Colonic mucosa (tissue), 4 donors: ENCODE measurements around the gene GRM2. TPM values are rescaled to one million over a fixed set of nuclear protein-coding genes. Genes with fewer than 3 reads are reported as not detected.

Experiments used
- DNase-seq: peaks from one replicate; pipeline ENCODE4 v3.0.0-alpha.2; 2020
- H3K27ac ChIP-seq: fragments of 200-600 bp; one replicate; pipeline ENCODE4 v1.8.0; 2021
- H3K27me3 ChIP-seq: fragments of 200-600 bp; one replicate; pipeline ENCODE4 v1.8.0; 2021
- H3K36me3 ChIP-seq: fragments of 200-600 bp; one replicate; pipeline ENCODE4 v1.8.0; 2021
- H3K4me1 ChIP-seq: fragments of 200-600 bp; one replicate; pipeline ENCODE4 v1.8.0; 2021; ENCODE audit warnings: mild to moderate bottlenecking
- H3K4me3 ChIP-seq: fragments of 200-600 bp; one replicate; pipeline ENCODE4 v1.8.0; 2021
- H3K9ac ChIP-seq, 2 donors: one replicate each; pipeline ENCODE4 v1.7.0; 2013; ENCODE audit warnings: control low read depth in 2 of 2, low read depth in 2 of 2, low read length in 2 of 2
- H3K9me3 ChIP-seq: fragments of 200-600 bp; one replicate; pipeline ENCODE4 v1.8.0; 2021
- intact Hi-C: fragments of 100-400 bp; cut with DNase I; formaldehyde crosslinking; loops from one replicate; pipeline ENCODE4 v1.14.1; 2022
- total RNA-seq, 2 donors: library from RNA; stranded (reverse); fragmentation: NEBNext Ultra II Directional in 1 of 2; extraction: Animal tissue kit (Norgen Biotek cat#: 25700) in 1 of 2; gene quantifications; one replicate each; pipeline ENCODE4 v1.2.1, GENCODE V29; 2021
- TF ChIP-seq, protein P1 (sequence below): fragments of 200-600 bp; IDR thresholded peaks from one replicate; pipeline ENCODE4 v1.8.0; 2022; ENCODE audit warnings: antibody characterized with exemption, mild to moderate bottlenecking
- donor health status: healthy.
- donor health status: DM: no; HTN: no; CAD: no.
- donor health status: DM: no; HTN: no; CAD: no.

GRM2 gene
- total RNA-seq, 2 donors from 2014 or later = 0.12 TPM; not detected in 1

DNA sequence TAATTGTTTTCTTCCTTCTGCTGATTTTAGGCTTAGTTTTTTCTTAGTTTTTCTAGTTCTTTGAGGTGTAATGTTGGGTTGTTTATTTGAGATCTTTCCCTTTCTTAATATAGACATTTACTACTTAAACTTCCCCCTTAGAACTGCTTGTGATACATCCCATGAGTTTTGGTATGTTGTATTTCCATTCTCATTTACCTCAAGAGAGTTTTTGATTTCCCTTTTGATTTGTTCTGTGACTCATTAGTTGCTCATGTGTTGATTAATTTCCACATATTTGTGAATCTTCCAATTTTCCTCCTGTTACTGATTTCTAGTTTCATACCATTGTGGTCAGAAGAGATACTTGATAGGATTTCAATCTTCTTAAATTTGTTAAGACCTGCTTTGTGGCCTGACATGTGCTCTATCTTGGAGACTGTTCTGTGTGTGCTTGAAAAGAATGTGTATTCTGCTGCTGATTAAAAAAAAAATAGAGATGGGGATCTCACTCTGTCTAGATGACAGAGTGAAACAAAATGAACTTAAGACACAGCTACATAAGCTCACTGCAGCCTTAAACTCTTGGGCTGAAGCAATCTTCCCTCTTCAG, 22.3 kb downstream of the GRM2 start:
- no peak overlapping the region for H3K9ac ChIP-seq
- TF ChIP-seq, protein P1, sequence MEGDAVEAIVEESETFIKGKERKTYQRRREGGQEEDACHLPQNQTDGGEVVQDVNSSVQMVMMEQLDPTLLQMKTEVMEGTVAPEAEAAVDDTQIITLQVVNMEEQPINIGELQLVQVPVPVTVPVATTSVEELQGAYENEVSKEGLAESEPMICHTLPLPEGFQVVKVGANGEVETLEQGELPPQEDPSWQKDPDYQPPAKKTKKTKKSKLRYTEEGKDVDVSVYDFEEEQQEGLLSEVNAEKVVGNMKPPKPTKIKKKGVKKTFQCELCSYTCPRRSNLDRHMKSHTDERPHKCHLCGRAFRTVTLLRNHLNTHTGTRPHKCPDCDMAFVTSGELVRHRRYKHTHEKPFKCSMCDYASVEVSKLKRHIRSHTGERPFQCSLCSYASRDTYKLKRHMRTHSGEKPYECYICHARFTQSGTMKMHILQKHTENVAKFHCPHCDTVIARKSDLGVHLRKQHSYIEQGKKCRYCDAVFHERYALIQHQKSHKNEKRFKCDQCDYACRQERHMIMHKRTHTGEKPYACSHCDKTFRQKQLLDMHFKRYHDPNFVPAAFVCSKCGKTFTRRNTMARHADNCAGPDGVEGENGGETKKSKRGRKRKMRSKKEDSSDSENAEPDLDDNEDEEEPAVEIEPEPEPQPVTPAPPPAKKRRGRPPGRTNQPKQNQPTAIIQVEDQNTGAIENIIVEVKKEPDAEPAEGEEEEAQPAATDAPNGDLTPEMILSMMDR = no peak
- H3K9me3 ChIP-seq = no peaks in the 10 kb centered on the region
- H3K27ac ChIP-seq = no peak overlapping the region
- H3K27me3 ChIP-seq = no peaks in the 10 kb centered on the region
- H3K4me3 ChIP-seq = no peak overlapping the region
- H3K36me3 ChIP-seq = no peaks in the 10 kb centered on the region
- no peaks in the 10 kb centered on the region for H3K4me1 ChIP-seq
- DNase-seq = no peak
- intact Hi-C loops = no loop called here

DNA sequence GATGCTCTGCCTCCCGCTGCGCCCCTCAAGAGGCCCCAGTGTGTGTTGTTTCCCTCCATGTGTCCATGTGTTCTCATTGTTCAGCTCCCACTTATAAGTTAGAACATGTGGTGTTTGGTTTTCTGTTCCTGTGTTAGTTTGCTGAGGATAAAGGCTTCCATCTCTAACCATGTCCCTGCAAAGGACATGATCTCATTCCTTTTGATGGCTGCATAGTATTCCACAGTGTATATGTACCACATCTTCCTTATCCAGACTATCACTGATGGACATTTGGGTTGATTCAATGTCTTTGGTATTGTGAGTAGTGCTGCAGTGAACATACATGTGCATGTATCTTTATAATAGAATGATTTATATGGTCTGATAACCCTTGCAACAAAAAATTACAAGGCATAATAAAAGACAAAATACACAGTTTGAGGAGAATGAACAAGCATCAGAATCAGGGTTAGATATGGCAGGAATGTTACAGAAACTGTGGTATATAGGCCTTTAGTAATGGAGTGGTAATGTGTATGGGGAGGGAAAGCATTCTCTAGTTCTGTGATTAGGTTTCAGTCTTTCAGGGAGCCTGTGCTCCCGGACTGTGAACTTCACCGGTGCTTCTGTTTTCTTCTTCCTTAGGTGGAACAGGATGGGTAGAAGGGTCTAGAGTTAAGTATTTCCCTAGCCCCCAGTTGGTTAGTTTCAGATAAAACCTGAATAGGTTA, 27.1 kb downstream of the GRM2 start:
- H3K9me3 ChIP-seq = no peaks in the 10 kb centered on the region
- no peaks in the 10 kb centered on the region for H3K4me1 ChIP-seq
- H3K4me3 ChIP-seq = no peak overlapping the region
- intact Hi-C loops = no loop called here
- H3K36me3 ChIP-seq = no peaks in the 10 kb centered on the region
- H3K9ac ChIP-seq = no peak overlapping the region
- H3K27ac ChIP-seq = no peak overlapping the region
- TF ChIP-seq, protein P1 = no peak
- no peaks in the 10 kb centered on the region for H3K27me3 ChIP-seq
- DNase-seq = no peak

DNA sequence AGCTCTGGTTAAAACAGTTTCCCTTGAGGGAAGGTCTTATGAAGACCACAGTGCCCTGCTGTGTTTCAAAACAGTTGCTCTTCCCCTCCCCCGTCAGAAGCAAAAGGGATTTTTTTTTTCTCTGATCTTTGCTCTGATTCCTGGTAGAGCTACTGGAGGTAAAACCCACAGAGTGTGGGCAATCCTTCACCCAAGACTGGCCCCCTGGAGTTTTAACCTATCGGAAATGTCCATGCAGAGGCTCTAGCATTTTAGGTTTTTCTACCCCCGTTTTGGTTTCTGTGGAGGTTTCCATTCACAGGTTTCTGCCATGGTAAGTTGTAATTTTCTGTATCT, 27.7 kb downstream of the GRM2 start:
- Histone ChIP-seq H3K36me3 (no peaks in the 10 kb centered on the region), H3K27me3 (no peaks in the 10 kb centered on the region), H3K27ac (no peak overlapping the region), H3K4me3 (no peak overlapping the region), H3K4me1 (no peaks in the 10 kb centered on the region), H3K9ac (no peak overlapping the region), H3K9me3 (no peaks in the 10 kb centered on the region)
- TF ChIP-seq, protein P1 = no peak
- DNase-seq = no peak
- intact Hi-C loops = no loop called here

DNA sequence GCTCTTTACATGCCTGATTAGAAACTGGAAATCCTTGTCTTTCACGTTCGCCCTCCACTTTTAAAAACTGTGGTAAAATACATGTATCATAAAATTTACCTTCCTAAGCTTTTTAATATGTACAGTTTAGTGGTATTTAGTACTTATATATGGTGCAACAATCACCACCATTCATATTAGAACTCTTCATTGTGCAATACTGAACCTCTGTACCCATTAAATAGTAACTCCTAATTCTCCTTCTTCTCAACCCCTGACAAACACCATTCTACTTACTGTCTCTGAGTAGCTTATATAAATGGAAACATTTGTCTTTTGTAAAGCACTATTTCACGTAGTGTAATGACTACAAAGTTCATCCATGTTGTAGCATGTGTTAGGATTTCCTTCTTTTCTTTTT, 28.2 kb downstream of the GRM2 start:
- no peak for DNase-seq
- Histone ChIP-seq H3K4me3 (no peak overlapping the region), H3K36me3 (no peaks in the 10 kb centered on the region), H3K9ac (no peak overlapping the region), H3K4me1 (no peaks in the 10 kb centered on the region), H3K9me3 (no peaks in the 10 kb centered on the region), H3K27me3 (no peaks in the 10 kb centered on the region), H3K27ac (no peak overlapping the region)
- intact Hi-C loops = no loop called here
- TF ChIP-seq, protein P1 = no peak

DNA sequence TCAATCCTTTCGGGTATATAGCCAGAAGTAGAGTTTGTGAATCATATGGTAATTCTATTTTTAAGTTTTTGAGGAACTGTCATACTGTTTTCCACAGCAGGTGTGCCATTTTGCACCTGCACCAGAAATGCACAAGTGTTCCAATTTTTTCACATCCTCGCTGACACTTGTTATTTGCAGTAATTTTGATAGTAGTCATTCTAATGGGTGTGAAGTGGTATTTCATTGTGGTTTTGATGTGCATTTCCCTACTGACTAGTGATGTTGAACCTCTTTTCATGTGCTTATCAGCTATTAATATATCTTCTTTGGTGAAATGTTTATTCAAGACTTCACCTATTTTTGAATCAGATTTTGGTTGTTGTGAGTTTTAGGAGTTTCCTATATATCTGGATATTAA, 29.1 kb downstream of the GRM2 start:
- Histone ChIP-seq H3K9ac (no peak overlapping the region), H3K9me3 (no peaks in the 10 kb centered on the region), H3K4me1 (no peaks in the 10 kb centered on the region), H3K4me3 (no peak overlapping the region), H3K27ac (no peak overlapping the region), H3K27me3 (no peaks in the 10 kb centered on the region), H3K36me3 (no peaks in the 10 kb centered on the region)
- DNase-seq = no peak
- TF ChIP-seq, protein P1 = no peak
- intact Hi-C loops = no loop called here
